Astrocyte (in vitro differentiated cells and primary cell): ENCODE results near the gene OSMR. TPM values are rescaled to one million over a fixed set of nuclear protein-coding genes. Genes with fewer than 3 reads are reported as not detected.

Experiments
- DNase-seq: peaks from one replicate; pipeline ENCODE4 v3.0.0-alpha.2; 2010; ENCODE audit warnings: low read depth
- FAIRE-seq: peaks from 2 replicates; lab custom pipeline; 2011; peaks lifted over from hg19 to GRCh38; lab: Jason Lieb, UNC
- H2AFZ ChIP-seq: 2 replicates; pipeline ENCODE4 v1.6.0; 2012; ENCODE audit warnings: low read depth, low read length, inconsistent platforms
- H3K27ac ChIP-seq: 2 replicates; pipeline ENCODE4 v1.5.1; 2011; ENCODE audit warnings: low read depth, low read length, inconsistent platforms
- H3K27me3 ChIP-seq: 2 replicates; pipeline ENCODE4 v1.6.0; 2011; ENCODE audit warnings: low read length, inconsistent platforms; ENCODE audit not compliant: insufficient read depth
- H3K36me3 ChIP-seq: 2 replicates; pipeline ENCODE4 v1.5.1; 2011; ENCODE audit warnings: low read length, inconsistent platforms; ENCODE audit not compliant: insufficient read depth
- H3K4me1 ChIP-seq: 2 replicates; pipeline ENCODE4 v1.5.1; 2011; ENCODE audit warnings: low read length, inconsistent platforms; ENCODE audit not compliant: insufficient read depth
- H3K4me2 ChIP-seq: 2 replicates; pipeline ENCODE4 v1.6.0; 2012; ENCODE audit warnings: low read length, inconsistent platforms
- H3K4me3 ChIP-seq: 2 replicates; pipeline ENCODE4 v1.5.1; 2011; ENCODE audit warnings: low read depth, mild to moderate bottlenecking, low read length, inconsistent platforms; ENCODE audit not compliant: insufficient read depth
- H3K79me2 ChIP-seq: 2 replicates; pipeline ENCODE4 v1.6.0; 2012; ENCODE audit warnings: mild to moderate bottlenecking, low read length, inconsistent platforms; ENCODE audit not compliant: insufficient read depth
- H3K9ac ChIP-seq: 2 replicates; pipeline ENCODE4 v1.6.0; 2012; ENCODE audit warnings: mild to moderate bottlenecking, low read length, inconsistent platforms
- H3K9me3 ChIP-seq: 2 replicates; pipeline ENCODE4 v1.5.1; 2012; ENCODE audit warnings: low read depth, mild to moderate bottlenecking, low read length, inconsistent platforms; ENCODE audit not compliant: insufficient read depth
- H4K20me1 ChIP-seq: 2 replicates; pipeline ENCODE4 v1.6.0; 2012; ENCODE audit warnings: low read length, inconsistent platforms; ENCODE audit not compliant: insufficient read depth
- H3K27ac Mint-ChIP-seq: one replicate; pipeline ENCODE4 v1.8.0; 2021; ENCODE audit warnings: mild to moderate bottlenecking, mixed read lengths; ENCODE audit not compliant: unreplicated experiment
- H3K27me3 Mint-ChIP-seq: one replicate; pipeline ENCODE4 v1.8.0; 2021; ENCODE audit warnings: low read depth, mixed read lengths; ENCODE audit not compliant: unreplicated experiment
- H3K36me3 Mint-ChIP-seq: one replicate; pipeline ENCODE4 v1.8.0; 2021; ENCODE audit warnings: low read depth, mixed read lengths; ENCODE audit not compliant: unreplicated experiment
- H3K4me1 Mint-ChIP-seq: one replicate; pipeline ENCODE4 v1.8.0; 2021; ENCODE audit warnings: low read depth, mixed read lengths; ENCODE audit not compliant: unreplicated experiment
- H3K4me3 Mint-ChIP-seq: one replicate; pipeline ENCODE4 v1.8.0; 2021; ENCODE audit warnings: mild to moderate bottlenecking, moderate library complexity, mixed read lengths; ENCODE audit not compliant: unreplicated experiment
- H3K9me3 Mint-ChIP-seq: one replicate; pipeline ENCODE4 v1.8.0; 2021; ENCODE audit warnings: mild to moderate bottlenecking, mixed read lengths; ENCODE audit not compliant: unreplicated experiment
- EZH2 ChIP-seq: IDR thresholded peaks from 2 replicates; pipeline ENCODE4 v1.6.1; 2012; ENCODE audit warnings: mild to moderate bottlenecking, low read length, inconsistent platforms; ENCODE audit not compliant: insufficient read depth
- total RNA-seq: library from RNA; stranded (reverse); gene quantifications from 2 replicates; pipeline ENCODE4 v1.2.1, GENCODE V29; 2021
- TF ChIP-seq, protein P1 (sequence below): IDR thresholded peaks from 2 replicates; pipeline ENCODE4 v1.5.1; 2011; ENCODE audit warnings: low read depth, mild to moderate bottlenecking, inconsistent platforms, low read length, moderate library complexity; ENCODE audit not compliant: insufficient read depth

OSMR gene
- total RNA-seq, 1 donor from 2014 or later, result 38.6 TPM

DNA sequence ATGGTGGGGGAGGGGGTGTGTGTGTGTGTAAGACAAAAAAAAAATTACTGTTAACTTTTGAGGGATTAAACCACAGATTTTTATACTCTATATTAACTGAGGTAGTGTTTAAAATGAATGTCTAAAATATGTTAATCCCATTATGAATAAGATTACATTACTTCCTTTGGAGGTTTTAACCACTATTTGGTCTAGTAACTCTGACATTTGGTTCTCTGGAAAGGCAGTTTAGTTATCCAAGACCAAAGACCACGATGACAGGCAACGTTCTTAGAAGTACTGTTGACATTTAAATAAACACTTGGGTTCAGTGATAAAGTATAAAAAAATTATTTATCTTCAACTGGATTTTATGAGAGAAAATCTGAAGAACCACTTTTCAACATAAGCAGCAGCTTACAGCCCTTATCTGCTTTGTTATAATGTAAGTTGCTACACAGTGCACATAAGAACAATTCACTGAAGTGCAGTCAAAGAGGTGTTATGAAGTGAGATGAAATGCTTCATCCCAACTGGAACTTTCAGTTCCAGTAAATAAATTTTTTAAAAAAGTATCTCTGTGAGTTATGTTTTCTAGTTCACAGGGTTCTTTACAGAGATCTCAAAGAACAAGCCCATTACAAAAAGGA, 94.5 kb downstream of the OSMR start:
- Mint-ChIP-seq H3K27ac (no peak overlapping the region), H3K9me3 (no peaks in the 10 kb centered on the region), H3K27me3 (no peaks in the 10 kb centered on the region), H3K36me3 (peaks cover 2% of the 10 kb centered on the region), H3K4me1 (peaks cover 7% of the 10 kb centered on the region), H3K4me3 (no peak overlapping the region)
- Histone ChIP-seq H2AFZ (no peak overlapping the region), H3K36me3 (peaks cover 36% of the 10 kb centered on the region), H4K20me1 (no peaks in the 10 kb centered on the region), H3K27me3 (no peaks in the 10 kb centered on the region), H3K4me1 (no peaks in the 10 kb centered on the region), H3K9me3 (no peaks in the 10 kb centered on the region), H3K27ac (no peak overlapping the region), H3K9ac (no peak overlapping the region), H3K4me3 (no peak overlapping the region), H3K4me2 (no peak overlapping the region), H3K79me2 (no peaks in the 10 kb centered on the region)
- no peak for FAIRE-seq
- TF ChIP-seq, protein P1, sequence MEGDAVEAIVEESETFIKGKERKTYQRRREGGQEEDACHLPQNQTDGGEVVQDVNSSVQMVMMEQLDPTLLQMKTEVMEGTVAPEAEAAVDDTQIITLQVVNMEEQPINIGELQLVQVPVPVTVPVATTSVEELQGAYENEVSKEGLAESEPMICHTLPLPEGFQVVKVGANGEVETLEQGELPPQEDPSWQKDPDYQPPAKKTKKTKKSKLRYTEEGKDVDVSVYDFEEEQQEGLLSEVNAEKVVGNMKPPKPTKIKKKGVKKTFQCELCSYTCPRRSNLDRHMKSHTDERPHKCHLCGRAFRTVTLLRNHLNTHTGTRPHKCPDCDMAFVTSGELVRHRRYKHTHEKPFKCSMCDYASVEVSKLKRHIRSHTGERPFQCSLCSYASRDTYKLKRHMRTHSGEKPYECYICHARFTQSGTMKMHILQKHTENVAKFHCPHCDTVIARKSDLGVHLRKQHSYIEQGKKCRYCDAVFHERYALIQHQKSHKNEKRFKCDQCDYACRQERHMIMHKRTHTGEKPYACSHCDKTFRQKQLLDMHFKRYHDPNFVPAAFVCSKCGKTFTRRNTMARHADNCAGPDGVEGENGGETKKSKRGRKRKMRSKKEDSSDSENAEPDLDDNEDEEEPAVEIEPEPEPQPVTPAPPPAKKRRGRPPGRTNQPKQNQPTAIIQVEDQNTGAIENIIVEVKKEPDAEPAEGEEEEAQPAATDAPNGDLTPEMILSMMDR, result no peak
- no peak for TF ChIP-seq EZH2
- DNase-seq, result no peak

DNA sequence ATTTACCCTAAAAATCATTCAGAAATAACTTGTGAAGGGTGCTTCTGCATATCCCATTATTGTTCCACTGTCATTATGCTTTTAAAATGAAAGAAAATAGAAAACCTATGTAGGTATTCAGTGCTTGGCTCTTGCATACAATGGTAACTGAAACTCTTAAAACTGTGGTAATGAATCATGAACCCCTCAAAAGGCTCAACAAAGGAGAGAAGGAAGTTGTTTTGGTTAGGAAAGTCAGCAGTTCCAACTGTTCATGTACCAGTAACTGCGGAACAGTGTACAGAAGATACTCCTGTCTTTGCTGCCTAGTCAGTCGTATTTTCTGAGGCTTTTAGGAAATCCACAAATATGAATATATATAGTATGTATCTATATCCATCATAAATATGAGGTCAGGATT, 96.1 kb downstream of the OSMR start:
- H3K36me3 ChIP-seq, result peaks cover 31% of the 10 kb centered on the region

DNA sequence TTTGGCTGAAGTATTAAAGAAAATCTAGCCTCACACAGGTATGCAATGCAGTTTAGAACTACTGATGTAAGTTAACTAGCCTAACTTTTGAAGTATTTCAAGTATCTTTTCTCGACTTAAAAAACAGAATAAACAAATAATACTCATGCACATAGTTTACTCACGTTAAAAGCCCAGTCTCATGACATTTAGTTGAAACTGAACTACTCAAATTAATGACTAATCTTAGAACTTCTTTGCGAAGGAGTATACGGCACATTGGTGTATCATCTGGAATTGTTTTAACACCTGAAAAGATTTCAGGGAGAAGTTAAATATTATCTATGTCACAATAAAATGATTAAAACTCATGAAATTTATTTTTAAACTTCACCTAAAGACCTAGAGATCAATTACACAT, 98.5 kb downstream of the OSMR start:
- H3K79me2 ChIP-seq, result no peaks in the 10 kb centered on the region
- no peak for FAIRE-seq
- Mint-ChIP-seq H3K4me3 (no peak overlapping the region), H3K27me3 (no peaks in the 10 kb centered on the region), H3K9me3 (no peaks in the 10 kb centered on the region), H3K4me1 (peaks cover 2% of the 10 kb centered on the region), H3K36me3 (peaks cover 4% of the 10 kb centered on the region), H3K27ac (no peak overlapping the region)
- H3K9me3 ChIP-seq, result no peaks in the 10 kb centered on the region
- H3K4me2 ChIP-seq, result no peak overlapping the region
- H3K36me3 ChIP-seq, result peaks cover 35% of the 10 kb centered on the region
- H3K4me1 ChIP-seq, result no peaks in the 10 kb centered on the region
- no peak overlapping the region for H3K9ac ChIP-seq
- no peak for TF ChIP-seq EZH2
- TF ChIP-seq, protein P1, result no peak
- H4K20me1 ChIP-seq, result no peaks in the 10 kb centered on the region
- no peak overlapping the region for H3K4me3 ChIP-seq
- H2AFZ ChIP-seq, result no peak overlapping the region
- H3K27ac ChIP-seq, result no peak overlapping the region
- no peaks in the 10 kb centered on the region for H3K27me3 ChIP-seq
- no peak for DNase-seq

More for the DNA sequence above, 96.1 kb downstream of the OSMR start:
- Histone ChIP-seq H3K4me2 (no peak overlapping the region), H3K79me2 (no peaks in the 10 kb centered on the region), H2AFZ (no peak overlapping the region), H3K27ac (no peak overlapping the region), H4K20me1 (no peaks in the 10 kb centered on the region), H3K9me3 (no peaks in the 10 kb centered on the region), H3K27me3 (no peaks in the 10 kb centered on the region), H3K4me3 (no peak overlapping the region), H3K9ac (no peak overlapping the region), H3K4me1 (no peaks in the 10 kb centered on the region)
- no peak for TF ChIP-seq EZH2
- TF ChIP-seq, protein P1, result no peak
- H3K36me3 Mint-ChIP-seq, result peaks cover 4% of the 10 kb centered on the region
- FAIRE-seq (no peak), DNase-seq (no peak)
- H3K27me3 Mint-ChIP-seq, result no peaks in the 10 kb centered on the region
- no peak overlapping the region for H3K27ac Mint-ChIP-seq
- H3K4me3 Mint-ChIP-seq, result no peak overlapping the region
- H3K4me1 Mint-ChIP-seq, result peaks cover 7% of the 10 kb centered on the region
- H3K9me3 Mint-ChIP-seq, result no peaks in the 10 kb centered on the region
